NCI-H460 (cell line): Measurements from ENCODE around the gene LTA. TPM values are rescaled to one million over a fixed set of nuclear protein-coding genes. Genes with fewer than 3 reads are reported as not detected.
"Not testable (repeated sequence)": the region's sequence is repeated elsewhere in the genome, so short reads cannot be mapped to it uniquely, and the experiment has no call there.

Experiments used
- DNase-seq: peaks from one replicate; pipeline ENCODE4 v3.0.0-alpha.2; 2016; ENCODE audit warnings: low read depth; ENCODE audit errors: extremely low read depth
- total RNA-seq: library from RNA; depleted of rRNA; stranded (reverse); fragments of >200 nt; shearing (Covaris generic); gene quantifications from 2 replicates; pipeline ENCODE4 v1.2.3, GENCODE V29; 2014

Gene LTA
- total RNA-seq, 1 experiment from 2014 or later, result not detected

DNA sequence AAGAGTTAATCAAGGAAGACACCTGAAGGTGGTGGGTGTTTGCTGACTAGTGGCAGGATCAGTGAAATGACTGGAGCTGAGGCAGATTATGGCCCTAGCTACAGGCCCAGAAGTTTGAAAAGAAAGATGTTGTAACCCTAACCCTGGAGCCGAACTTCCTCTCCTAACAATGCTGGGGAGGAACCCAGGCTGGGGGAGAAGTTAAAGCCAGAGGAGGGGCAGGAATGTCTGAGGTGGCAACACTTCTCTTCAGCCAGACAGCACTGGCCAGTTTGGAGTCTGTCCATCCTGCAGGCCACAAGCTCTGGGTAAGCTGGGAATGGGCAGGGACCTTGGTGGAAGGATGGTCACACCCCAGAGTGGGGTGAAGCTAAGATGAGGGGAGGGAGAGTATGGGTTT is 13.9 kb downstream of the LTA start, which contains the start of gene LST1:
Gene LST1 (plus strand): TSS at position 270 of the 400 bp plus-strand sequence. CDS start 1,023 bp downstream, outside the sequence.
- no peak for DNase-seq

DNA sequence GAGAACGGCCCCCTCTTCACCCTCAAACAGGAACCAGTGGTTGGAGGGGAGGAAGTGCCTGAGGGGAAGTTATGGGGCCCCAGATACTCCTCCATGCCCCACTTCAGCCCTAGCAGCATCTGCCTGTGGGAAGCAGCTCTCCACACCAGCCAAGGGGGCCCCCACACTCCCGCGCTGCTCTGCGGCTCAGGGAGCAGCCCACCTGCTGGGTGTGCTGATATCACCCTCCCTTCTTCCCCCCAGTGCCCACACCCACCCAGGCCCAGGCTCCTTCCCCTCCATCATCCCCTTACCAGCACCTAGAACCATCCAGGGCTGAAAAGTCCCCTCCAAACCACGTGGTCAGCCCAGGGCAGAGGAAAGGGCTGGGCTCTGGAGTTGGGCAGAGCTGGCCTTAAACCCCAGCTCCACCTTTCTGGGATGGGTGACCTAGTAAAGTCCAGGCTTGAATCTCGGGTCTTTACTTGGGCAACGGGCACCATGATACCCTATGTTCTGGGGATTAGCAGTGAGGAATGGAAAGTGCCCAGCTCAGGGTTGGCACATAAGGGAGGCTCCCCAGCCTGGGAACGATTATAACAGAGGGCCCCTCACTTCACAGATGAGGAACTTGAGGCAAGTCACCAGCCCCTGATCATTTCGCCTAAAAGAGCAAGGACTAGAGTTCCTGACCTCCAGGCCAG is 14.7 kb downstream of the LTA start:
- no peak for DNase-seq

- DNase-seq, result no peak
Observed at GRCh38 chr6:31587791-31588777, 16.0 kb downstream of the LTA start.

DNA sequence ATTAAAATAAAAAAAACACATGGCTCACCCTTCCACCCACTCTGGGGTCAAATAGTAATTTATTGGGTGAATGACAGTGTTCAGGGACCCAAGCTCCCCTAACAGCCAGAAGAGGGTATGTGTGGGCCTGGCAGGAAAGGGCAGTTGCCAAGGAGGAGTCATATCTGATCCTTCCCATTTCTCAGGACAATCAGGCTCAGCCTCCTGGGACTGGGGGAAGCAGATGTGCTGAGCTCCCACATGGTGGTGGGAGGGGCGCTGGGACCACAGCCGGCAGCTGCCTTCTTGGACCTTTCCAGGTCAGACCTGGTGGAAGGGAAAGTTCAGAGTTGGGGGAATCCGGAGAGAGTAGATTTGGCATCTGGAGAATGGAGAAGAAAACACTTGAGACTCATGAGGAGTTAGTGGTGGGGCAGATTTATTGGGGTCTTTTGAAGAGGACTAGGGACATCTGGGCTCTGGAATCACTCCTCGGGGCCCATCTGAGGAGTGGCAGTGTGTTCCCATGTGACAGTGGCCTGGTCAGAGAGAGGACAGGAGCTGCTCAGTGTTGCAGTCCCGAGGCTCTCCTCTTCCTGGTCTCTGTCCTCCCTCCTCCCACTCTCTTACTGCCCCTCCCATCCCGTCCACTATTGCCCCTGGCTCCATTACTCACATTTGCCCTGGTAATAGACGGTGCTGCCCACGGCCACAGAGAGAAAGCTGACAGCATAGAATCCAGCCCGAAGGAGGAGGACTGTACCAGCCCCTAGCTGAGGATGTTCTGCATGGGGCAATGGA is 17.0 kb downstream of the LTA start:
- no peak for DNase-seq

GRCh38 chr6:31590691-31591090 is 18.6 kb downstream of the LTA start:
- DNase-seq, result not testable (repeated sequence)

DNA sequence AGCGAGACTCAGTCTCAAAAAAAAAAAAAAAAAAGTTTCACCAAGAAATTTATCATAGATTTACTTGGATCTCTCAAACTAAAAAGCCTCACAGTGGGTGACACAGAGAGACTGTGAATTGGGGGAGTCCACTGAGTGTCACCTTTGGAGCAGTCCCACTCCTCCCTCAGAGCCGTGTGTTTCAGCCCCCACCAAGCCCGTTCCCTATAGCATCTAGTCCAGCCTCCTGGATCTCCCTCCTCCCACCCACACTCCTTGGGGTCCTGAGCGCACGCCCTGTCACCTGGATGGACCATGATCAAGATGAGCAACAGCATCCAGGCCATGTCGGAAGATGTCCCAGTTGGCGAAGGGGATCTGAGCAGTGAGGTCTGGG is 20.3 kb downstream of the LTA start:
- no peak for DNase-seq

GRCh38 chr6:31597006-31597405 is 24.9 kb downstream of the LTA start:
- DNase-seq, result peak; percentile 24

GRCh38 chr6:31607317-31607716 is 35.2 kb downstream of the LTA start:
- no peak for DNase-seq

DNA sequence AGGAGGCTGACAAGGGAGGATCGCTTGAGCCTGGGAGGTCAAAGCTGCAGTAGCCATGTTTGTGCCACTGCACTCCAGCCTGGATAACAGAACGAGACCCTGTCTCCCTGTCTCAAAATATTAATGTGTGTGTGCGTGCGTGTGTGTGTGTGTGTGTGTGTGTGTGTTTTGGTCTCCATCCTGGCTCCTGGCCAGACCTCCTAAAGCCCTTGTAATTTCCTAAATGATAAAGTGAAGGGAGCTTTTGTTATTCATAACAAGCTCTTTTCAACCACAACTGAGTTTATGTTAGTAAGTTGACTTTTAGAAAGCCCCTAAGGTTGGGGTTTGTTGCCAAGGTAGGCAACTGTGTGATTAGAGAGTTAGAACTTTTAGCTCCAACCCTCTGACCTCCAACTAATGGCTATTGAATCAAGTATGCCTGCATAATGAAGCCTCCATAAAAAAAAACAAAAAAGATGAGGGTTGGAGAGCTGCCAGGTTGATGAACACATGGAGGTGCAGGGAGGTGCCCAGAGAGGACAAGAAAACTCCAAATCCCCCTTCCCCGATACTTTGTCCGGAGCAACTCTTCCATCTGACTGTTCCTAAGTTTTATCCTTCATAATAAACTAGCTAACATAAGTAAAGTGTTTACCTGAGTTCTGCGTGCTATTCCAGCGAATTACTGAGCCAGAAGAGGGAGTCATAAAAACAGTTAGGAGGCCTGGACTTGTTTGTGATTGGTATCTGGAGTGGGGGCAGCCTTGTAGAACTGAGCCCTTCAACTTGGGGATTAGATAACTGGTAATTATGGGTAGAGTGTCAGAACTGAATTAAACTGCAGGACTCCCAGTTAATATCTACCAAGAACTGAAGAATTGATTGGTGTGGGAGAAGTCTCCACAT is 37.7 kb downstream of the LTA start:
- DNase-seq, result no peak

DNA sequence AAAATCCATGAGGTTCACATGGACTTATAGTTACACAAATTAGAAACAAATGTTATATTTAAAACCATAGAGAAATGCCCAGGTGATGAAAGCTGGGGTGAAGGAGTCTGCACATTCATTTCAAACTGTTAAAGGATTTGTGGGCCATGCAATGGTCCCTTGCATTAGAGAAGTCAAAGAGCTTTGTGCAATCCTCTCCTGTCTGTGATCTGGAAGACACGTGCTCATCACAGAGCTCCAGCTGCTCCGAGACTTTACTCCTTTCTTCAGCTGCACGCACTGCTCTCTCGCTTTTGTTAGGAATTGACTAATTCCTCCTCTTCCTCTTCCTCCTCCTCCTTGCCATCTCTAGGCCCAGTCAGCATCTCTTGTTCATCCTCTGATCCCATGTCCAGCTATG is 38.9 kb downstream of the LTA start:
- DNase-seq, result no peak

- no peak for DNase-seq
Observed at GRCh38 chr6:31614075-31614619, 42.1 kb downstream of the LTA start.

DNA sequence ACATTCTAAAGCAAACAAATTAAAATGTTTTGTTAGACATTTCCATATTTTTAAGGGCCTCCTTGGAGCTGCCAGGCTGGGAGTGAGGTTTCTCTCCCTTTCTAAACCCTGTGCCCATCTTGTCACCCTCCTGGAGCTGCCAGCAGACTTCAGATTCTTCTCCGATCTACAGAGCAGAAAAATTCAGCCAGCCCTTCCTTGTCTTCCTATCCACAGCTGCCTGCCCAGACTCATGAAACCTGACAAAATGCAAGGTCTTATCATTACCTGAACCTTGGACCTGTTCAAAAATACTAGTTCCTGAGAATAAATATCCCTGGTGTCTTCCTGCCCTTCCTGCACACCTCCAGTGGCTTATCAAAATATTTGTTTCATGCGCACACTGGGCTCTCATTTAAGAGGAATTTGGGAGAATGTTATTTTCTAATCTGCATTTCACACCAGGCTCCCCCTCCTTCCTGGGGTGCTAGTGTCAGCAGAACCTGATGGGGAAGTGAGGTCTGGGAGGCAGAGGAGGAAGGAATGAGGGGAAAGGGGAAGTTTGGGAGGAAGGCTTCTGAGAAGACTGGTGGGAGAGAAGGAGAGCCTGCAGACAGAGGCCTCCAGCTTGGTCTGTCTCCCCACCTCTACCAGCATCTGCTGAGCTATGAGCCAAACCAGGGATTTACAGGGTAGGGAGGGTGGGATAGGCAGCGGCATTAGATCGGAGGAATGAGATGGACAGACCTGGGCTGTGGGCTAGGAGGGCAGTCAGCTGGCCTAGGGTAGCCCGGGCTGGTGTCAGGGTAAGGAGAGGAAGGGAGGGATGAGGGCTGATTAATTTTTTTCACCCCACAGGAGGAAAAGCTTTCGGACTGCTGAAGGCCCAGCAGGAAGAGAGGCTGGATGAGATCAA is 42.8 kb downstream of the LTA start, which contains the start of gene AIF1:
Gene AIF1 (plus strand): TSS at position 551 of the 895 bp plus-strand sequence. CDS start 96 bp downstream, at position 647.
- no peak for DNase-seq

GRCh38 chr6:31615748-31616147 is 43.7 kb downstream of the LTA start:
- DNase-seq, result no peak

DNA sequence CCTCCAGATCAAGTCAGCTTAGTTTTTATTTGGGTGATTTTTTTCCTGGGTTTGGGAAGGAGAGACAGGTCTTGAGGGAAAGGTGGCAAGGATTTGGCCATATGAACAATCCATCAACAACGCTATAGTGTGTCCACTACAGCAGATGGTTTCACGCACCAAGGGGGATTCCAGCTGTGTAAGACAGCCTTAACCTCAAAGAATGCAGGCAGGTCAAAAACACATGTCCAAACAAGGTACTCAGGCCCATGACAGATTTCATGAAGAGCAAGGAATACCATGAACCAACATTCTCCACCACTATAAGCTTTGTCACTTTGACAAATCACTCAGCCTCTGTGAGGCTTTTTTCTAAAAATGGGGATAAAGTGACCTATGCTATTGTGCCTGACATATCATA is 44.9 kb downstream of the LTA start:
- no peak for DNase-seq

- DNase-seq, result peak; percentile 96
Observed at GRCh38 chr6:31619805-31620585, 47.9 kb downstream of the LTA start.

DNA sequence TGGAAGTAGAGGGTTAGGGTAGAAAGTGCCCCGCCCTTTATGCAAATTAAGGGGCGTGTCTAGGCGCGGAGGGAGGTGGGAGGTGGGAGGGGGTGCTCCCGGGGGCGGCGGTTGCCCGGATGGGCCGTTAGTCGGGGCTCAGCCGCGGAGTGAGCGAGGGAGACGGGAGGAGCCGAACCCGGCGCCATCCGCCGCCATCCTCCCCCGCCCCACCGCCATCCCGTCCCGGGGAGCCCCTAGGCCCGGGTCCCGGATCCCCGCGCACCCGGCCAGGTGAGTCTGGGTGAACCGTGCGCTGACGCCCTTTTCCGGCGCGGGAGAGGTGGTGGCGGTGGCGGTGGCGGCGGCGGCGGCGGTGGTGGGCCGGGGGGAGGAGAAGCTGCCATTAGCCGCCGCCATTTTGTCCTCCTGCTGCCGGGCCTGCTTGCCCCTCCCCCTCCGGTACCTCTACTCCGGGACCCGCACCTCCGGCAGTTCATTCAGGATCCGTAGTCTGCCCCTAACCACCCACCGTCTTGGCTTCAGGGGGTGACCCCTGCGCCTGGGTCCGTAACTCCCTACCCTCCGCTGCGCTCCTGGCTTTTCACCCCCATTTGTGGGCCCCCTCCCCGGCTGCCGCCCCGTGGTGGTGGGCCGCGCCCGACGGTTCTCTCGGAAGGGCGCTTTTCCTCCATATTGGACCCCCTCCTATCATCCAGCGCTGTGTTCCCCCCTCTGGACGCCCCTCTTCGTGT is 48.7 kb downstream of the LTA start, which contains the start of gene PRRC2A:
Gene PRRC2A (plus strand): TSS at position 130 of the 734 bp plus-strand sequence. CDS start 2,075 bp downstream, outside the sequence.
- no peak for DNase-seq
